Gastroesophageal sphincter (tissue), 4 donors: Measurements from ENCODE around the gene E2F2. TPM values are rescaled to one million over a fixed set of nuclear protein-coding genes. Genes with fewer than 3 reads are reported as not detected.
"Not testable (repeated sequence)": the region's sequence is repeated elsewhere in the genome, so short reads cannot be mapped to it uniquely, and the experiment has no call there.

Experiments used
- ATAC-seq: fragments of 150-250 bp; one replicate; pipeline ENCODE4 v1.9.1; 2016; ENCODE audit warnings: mild to moderate bottlenecking, moderate library complexity
- H3K27ac ChIP-seq, 4 donors: fragments of 200-600 bp; sonication (generic) in 3 of 4; 1 replicate in 3 of 4; 2 replicates in 1 of 4; pipeline ENCODE4 v1.5.1; 2016 to 2019
- H3K27me3 ChIP-seq: fragments of 200-600 bp; sonication (generic); one replicate; pipeline ENCODE4 v1.5.1; 2019
- H3K36me3 ChIP-seq, 2 donors: fragments of 200-600 bp; sonication (generic); one replicate each; pipeline ENCODE4 v1.5.1; 2019; ENCODE audit warnings: control low read depth in 1 of 2
- H3K4me1 ChIP-seq, 3 donors: fragments of 200-600 bp; sonication (generic); 1 replicate in 2 of 3; 2 replicates in 1 of 3; pipeline ENCODE4 v1.5.1; 2016 to 2019; ENCODE audit warnings: control low read depth in 2 of 3
- H3K4me3 ChIP-seq, 2 donors: fragments of 200-600 bp; sonication (generic); one replicate each; pipeline ENCODE4 v1.5.1; 2019; ENCODE audit warnings: mild to moderate bottlenecking in 1 of 2, moderate library complexity in 1 of 2
- H3K9me3 ChIP-seq, 3 donors: fragments of 200-600 bp; sonication (generic); one replicate each; pipeline ENCODE4 v1.5.1; 2017 to 2019; ENCODE audit warnings: control low read depth in 2 of 3
- CTCF ChIP-seq, 4 experiments: fragments of 200-600 bp in 2 of 4; fragments of 450-650 bp in 2 of 4; sonication (generic) in 1 of 4; IDR thresholded peaks; one replicate each; pipeline ENCODE4 v1.5.1; 2017 to 2019; ENCODE audit warnings: antibody characterized with exemption in 4 of 4, mild to moderate bottlenecking in 2 of 4, moderate library complexity in 2 of 4
- EP300 ChIP-seq: sonication (generic); formaldehyde crosslinking; IDR thresholded peaks from one replicate; pipeline ENCODE4 v1.6.1; 2017; ENCODE audit warnings: antibody characterized with exemption, mild to moderate bottlenecking
- POLR2A ChIP-seq, 2 donors: fragments of 450-650 bp; IDR thresholded peaks; one replicate each; pipeline ENCODE4 v1.6.1; 2017; ENCODE audit warnings: antibody characterized with exemption in 2 of 2, mild to moderate bottlenecking in 2 of 2, moderate library complexity in 1 of 2
- POLR2AphosphoS5 ChIP-seq: sonication (generic); formaldehyde crosslinking; IDR thresholded peaks from one replicate; pipeline ENCODE4 v1.6.1; 2017; ENCODE audit warnings: antibody characterized with exemption
- WGBS, 2 donors: methylation state at CpG; one replicate each; pipeline ENCODE4 v1.1.5; 2018; ENCODE audit warnings: low coverage in 1 of 2; 5-methylcytosine and 5-hydroxymethylcytosine counted together
- total RNA-seq, 4 donors: library from RNA; depleted of rRNA; stranded (reverse); fragments of >200 nt; gene quantifications; one replicate each; pipeline ENCODE4 v1.1.0, GENCODE V29; 2016

E2F2 gene
- total RNA-seq, 4 donors from 2014 or later, result 0.08 to 0.17 TPM; not detected in 2

- Histone ChIP-seq H3K27ac (no peak overlapping the region), H3K27me3 (no peaks in the 10 kb centered on the region), H3K4me3 (no peak overlapping the region), H3K4me1 (no peaks in the 10 kb centered on the region), H3K36me3 (no peaks in the 10 kb centered on the region), H3K9me3 (no peaks in the 10 kb centered on the region)
- ATAC-seq, result no peak
- 100% methylated on average over 2 of the region's 4 CpGs; no CpG with 5 or more reads in 1 of the 2 donors for WGBS, 2 donors
- TF ChIP-seq EP300 (no peak), POLR2A (IDR thresholded peaks at IDR 0.05) (no peak), POLR2AphosphoS5 (no peak), CTCF (IDR thresholded peaks at IDR 0.05) (no peak)
Observed at GRCh38 chr1:23515905-23516304, 15.1 kb downstream of the E2F2 start.

- Histone ChIP-seq H3K9me3 (no peaks in the 10 kb centered on the region), H3K4me3 (no peak overlapping the region), H3K27ac (no peak overlapping the region), H3K4me1 (no peaks in the 10 kb centered on the region), H3K36me3 (no peaks in the 10 kb centered on the region), H3K27me3 (no peaks in the 10 kb centered on the region)
- no peak for ATAC-seq
- TF ChIP-seq EP300, result no peak
- no peak for TF ChIP-seq POLR2AphosphoS5
- TF ChIP-seq POLR2A (IDR thresholded peaks at IDR 0.05), result no peak
- TF ChIP-seq CTCF (IDR thresholded peaks at IDR 0.05), result no peak
- 83 to 95% methylated on average over 1 to 3 of the region's 3 CpGs for whole genome bisulfite sequencing, 2 donors
Observed at GRCh38 chr1:23514111-23514679, 16.8 kb downstream of the E2F2 start.

- no peaks in the 10 kb centered on the region for H3K36me3 ChIP-seq
- ATAC-seq, result no peak
- WGBS, 2 donors, result 95 to 98% methylated on average over 4 to 7 of the region's 15 CpGs
- H3K4me3 ChIP-seq, result no peak overlapping the region
- no peaks in the 10 kb centered on the region for H3K9me3 ChIP-seq
- no peaks in the 10 kb centered on the region for H3K27me3 ChIP-seq
- no peak overlapping the region for H3K27ac ChIP-seq
- H3K4me1 ChIP-seq, result no peaks in the 10 kb centered on the region
- no peak for TF ChIP-seq POLR2AphosphoS5
- TF ChIP-seq EP300, result no peak
- no peak for TF ChIP-seq CTCF (IDR thresholded peaks at IDR 0.05)
- TF ChIP-seq POLR2A (IDR thresholded peaks at IDR 0.05), result no peak
Observed at GRCh38 chr1:23509896-23510295, 21.1 kb downstream of the E2F2 start.

- Histone ChIP-seq H3K27ac (no peak overlapping the region), H3K36me3 (no peaks in the 10 kb centered on the region), H3K9me3 (no peaks in the 10 kb centered on the region), H3K4me1 (no peaks in the 10 kb centered on the region), H3K4me3 (no peak overlapping the region), H3K27me3 (no peaks in the 10 kb centered on the region)
- 72 to 98% methylated on average over 7 to 10 of the region's 13 CpGs for whole genome bisulfite sequencing, 2 donors
- ATAC-seq, result no peak
- no peak for TF ChIP-seq POLR2AphosphoS5
- no peak for TF ChIP-seq CTCF (IDR thresholded peaks at IDR 0.05)
- TF ChIP-seq POLR2A (IDR thresholded peaks at IDR 0.05), result no peak
- TF ChIP-seq EP300, result no peak
Observed at GRCh38 chr1:23506376-23507107, 24.5 kb downstream of the E2F2 start.

GRCh38 chr1:23505851-23506250, 25.2 kb downstream of the E2F2 start:
- TF ChIP-seq EP300 (no peak), CTCF (IDR thresholded peaks at IDR 0.05) (no peak), POLR2A (IDR thresholded peaks at IDR 0.05) (no peak), POLR2AphosphoS5 (no peak)
- no peaks in the 10 kb centered on the region for H3K9me3 ChIP-seq
- H3K27ac ChIP-seq, result no peak overlapping the region
- no peak overlapping the region for H3K4me3 ChIP-seq
- WGBS, 2 donors, result 83 to 100% methylated on average over 1 of the region's 6 CpGs
- H3K27me3 ChIP-seq, result no peaks in the 10 kb centered on the region
- no peaks in the 10 kb centered on the region for H3K36me3 ChIP-seq
- no peaks in the 10 kb centered on the region for H3K4me1 ChIP-seq
- no peak for ATAC-seq

GRCh38 chr1:23504156-23504555, 26.9 kb downstream of the E2F2 start:
- not testable (repeated sequence) for H3K4me3 ChIP-seq, H3K4me1 ChIP-seq, H3K36me3 ChIP-seq, ATAC-seq, H3K27ac ChIP-seq, H3K27me3 ChIP-seq, H3K9me3 ChIP-seq
- no CpG with 5 or more reads among the region's 24 CpGs for WGBS, 2 donors
